SK-N-SH treated with all-trans-retinoic acid at 6 μM for 48 hours (cell line): ENCODE data around the gene RASA4B.
"Not testable (repeated sequence)": the region's sequence is repeated elsewhere in the genome, so short reads cannot be mapped to it uniquely, and the experiment has no call there.

Source experiments
- ATAC-seq: fragments of 200-7000 bp; cut with Tn5 transposase; 3 replicates; pipeline ENCODE4 v1.9.1; 2020; ENCODE audit warnings: mild to moderate bottlenecking, moderate library complexity

RASA4B gene

DNA sequence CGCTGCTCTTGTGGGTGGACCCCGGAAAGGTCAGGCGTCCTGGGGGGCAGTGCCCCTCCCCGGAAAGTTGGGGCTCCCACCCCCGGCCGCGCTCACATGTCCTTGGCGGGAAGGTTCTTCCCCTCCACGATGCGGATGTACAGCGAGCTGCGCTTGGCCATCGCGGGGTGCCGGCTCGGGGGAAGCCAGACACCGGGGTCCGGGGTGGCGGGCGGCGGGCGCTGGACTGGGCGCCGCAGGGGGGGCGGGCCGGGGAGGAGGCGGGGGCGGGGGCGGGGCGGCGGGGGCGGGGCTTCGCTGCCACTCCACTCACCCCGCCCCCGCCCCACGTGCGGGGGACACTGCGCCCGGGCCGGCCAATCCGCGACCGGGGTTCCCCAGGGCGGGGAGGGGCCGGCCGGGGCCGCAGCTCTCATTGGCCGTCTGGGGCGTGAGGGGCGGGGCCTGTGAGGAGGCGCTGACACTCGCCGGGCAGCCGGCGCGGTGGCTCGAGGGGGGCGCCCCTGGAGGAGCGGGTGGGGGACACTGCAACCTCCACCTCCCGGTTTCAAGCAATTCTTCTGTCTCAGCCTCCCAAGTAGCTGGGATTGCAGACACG, at the start of gene RASA4B:
Gene RASA4B, minus strand, starts transcription at position 228 of the 598 bp plus-strand sequence. Its CDS starts 67 bp downstream, at position 161.
- peak; percentile 87 for ATAC-seq

GRCh38 chr7:102550808-102551422, 33.3 kb upstream of the RASA4B start, which contains the start of gene SPDYE2:
SPDYE2 (plus strand) TSS chr7:102551226; CDS start chr7:102553256, 2,030 bp downstream.
- not testable (repeated sequence) for ATAC-seq

GRCh38 chr7:102546353-102546752, 28.8 kb upstream of the RASA4B start:
- peak; percentile 66 for ATAC-seq

GRCh38 chr7:102545288-102545687, 27.7 kb upstream of the RASA4B start:
- ATAC-seq = not testable (repeated sequence)

DNA sequence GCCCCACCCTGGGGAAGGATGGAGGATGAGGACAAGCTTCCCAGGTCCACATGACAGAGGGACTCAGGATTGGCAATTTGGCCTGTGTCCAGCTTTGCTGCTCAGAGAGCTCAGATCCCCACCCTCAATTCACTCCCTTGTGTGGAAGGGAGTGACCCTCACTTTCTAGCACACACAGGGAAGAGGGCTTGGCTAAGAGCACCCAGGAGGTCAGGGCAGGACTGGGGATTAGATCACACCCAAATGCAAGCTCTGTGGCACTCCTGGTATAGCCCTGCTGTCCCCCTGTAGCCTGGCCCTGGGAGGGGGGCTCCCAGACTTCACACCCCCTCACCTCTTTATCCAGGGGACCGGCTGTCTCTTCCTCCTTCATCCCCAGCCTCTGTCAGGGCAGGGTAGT, 26.8 kb upstream of the RASA4B start:
- not testable (repeated sequence) for ATAC-seq

GRCh38 chr7:102543596-102543995, 26.0 kb upstream of the RASA4B start, which contains the start of gene UPK3BL2:
UPK3BL2 (minus strand) TSS chr7:102543696; CDS start chr7:102543636, 60 bp downstream.
- not testable (repeated sequence) for ATAC-seq

GRCh38 chr7:102542771-102543170, 25.2 kb upstream of the RASA4B start:
- not testable (repeated sequence) for ATAC-seq

GRCh38 chr7:102542083-102542482, 24.5 kb upstream of the RASA4B start:
- ATAC-seq = not testable (repeated sequence)

- ATAC-seq = not testable (repeated sequence)
Measured at GRCh38 chr7:102540604-102541003, 23.0 kb upstream of the RASA4B start.

DNA sequence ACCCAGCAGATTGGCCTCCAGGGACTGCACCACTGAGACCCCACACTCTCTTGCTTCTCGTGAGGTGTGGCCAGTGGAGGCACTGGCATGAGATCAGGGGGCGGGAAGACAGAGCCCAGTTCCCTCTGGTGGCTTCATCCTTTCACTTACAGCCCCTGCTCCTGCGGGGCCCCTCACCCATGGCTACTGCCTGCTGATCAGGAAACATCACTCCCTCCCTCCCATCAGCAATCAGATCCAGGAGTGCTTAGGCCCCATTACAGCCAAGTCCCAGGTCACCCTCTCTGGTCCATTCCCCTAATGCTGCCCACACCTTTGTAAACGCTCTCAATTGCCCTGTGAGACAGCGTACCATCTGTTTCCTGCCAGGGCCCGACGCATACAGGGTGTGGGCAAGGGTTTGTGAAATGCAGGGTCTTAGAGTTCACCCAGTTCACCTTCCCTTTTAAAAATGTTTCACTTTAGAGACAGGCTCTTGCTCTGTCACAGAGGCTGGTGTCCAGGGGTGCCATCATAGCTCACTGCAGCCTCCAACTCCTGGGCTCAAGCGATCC, 17.6 kb upstream of the RASA4B start:
- not testable (repeated sequence) for ATAC-seq

- peak; percentile 36 for ATAC-seq
Measured at GRCh38 chr7:102532127-102532526, 14.6 kb upstream of the RASA4B start.

- peak; percentile 41 for ATAC-seq
Measured at GRCh38 chr7:102531583-102531982, 14.0 kb upstream of the RASA4B start.

DNA sequence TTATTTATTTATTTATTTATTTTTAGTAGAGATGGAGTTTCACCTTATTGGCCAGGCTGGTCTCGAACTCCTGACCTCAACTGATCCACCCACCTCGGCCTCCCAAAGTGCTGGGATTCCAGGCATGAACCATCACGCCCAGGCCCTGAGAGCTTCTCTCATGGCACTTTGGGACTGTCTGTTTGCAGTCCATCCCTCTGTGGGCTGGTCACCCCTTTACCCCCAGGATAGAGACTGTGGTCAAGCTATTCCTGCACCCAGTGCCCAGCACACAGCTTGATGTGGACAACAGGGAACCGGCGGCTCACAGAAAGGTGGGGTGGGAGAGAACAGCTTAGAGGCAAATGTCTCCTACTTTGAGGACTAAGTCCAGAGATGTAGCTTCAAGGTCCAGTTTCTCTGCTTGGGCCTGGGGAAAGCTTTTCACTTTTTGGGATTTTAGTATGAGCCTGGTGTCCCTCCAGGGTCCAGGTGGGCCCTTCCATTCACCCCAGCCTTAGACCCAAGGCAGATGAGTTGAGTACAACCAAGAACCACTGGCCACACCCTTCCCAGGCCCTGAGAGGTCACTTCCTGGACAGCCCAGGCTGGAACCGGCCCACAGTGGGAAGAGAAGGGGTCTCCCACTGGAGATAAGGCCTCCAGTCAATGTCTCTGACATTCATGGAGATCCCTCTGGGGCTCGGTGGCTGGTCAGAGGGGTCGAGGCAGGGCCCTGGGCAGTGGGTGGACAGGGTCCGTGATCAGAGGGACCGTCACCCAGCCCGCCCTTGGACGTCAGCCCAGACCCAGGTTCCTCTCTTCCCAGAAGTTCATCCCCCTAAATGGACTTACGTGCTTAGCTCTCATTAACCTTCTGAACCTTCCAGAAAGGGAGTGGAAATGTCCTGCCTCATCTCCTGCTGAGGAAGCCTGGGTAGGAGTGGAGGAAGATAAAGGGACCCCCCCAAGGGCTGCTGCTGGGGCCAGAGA, 10.5 kb upstream of the RASA4B start:
- ATAC-seq = not testable (repeated sequence)

- not testable (repeated sequence) for ATAC-seq
Measured at GRCh38 chr7:102527182-102527581, 9.6 kb upstream of the RASA4B start.

GRCh38 chr7:102524803-102525202, 7.2 kb upstream of the RASA4B start:
- peak; percentile 2 for ATAC-seq

DNA sequence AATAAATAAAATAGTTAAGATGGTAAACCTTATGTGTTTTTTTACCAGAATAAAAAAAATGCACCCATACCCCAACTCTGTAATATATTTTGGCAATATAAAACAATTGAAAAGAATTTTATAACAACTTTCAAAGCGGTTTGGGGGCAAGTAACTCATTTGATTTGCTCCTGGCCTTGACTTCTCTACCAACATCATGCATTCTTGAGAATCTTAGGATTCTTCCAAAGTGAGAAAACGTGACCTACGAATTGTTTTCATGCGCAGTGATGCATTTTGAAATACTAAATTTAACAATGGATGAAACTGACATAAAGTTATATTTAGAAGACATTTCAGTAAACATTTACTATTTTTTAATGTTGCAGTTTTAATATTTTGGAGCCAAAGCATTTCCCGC, 3.2 kb upstream of the RASA4B start:
- ATAC-seq = not testable (repeated sequence)

GRCh38 chr7:102516951-102517350, 626 bp downstream of the RASA4B start:
- not testable (repeated sequence) for ATAC-seq

GRCh38 chr7:102515889-102516288, 1.7 kb downstream of the RASA4B start:
- peak; percentile 13 for ATAC-seq

- peak; percentile 3 for ATAC-seq
Measured at GRCh38 chr7:102514881-102515721, 2.5 kb downstream of the RASA4B start.

GRCh38 chr7:102512642-102513221, 4.8 kb downstream of the RASA4B start:
- ATAC-seq = peak; percentile 16

- ATAC-seq = peak; percentile 80
Measured at GRCh38 chr7:102511860-102512522, 5.6 kb downstream of the RASA4B start.
